ENCODE data around the gene LRIG1. TPM values are rescaled to one million over a fixed set of nuclear protein-coding genes. Genes with fewer than 3 reads are reported as not detected.

The LRIG1 gene
- total RNA-seq, 1 donor: 14.1 TPM

DNA sequence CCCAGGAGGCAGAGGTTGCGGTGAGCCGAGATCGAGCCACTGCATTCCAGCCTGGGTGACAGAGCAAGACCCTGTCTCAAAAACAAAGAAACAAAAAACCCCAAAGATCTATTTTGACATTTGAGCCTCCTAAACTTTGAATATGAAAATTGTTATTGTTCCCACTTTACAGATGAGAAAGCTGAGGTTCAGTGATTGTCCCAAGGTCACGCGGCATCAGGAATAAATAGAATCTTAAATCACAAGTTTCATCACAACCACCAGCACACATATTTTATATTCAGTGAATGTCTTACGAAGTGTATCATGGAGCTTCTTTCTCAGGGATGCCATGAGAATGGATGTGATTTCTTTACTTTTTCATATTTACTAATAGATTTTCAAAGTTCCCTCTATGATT lies 5.3 kb upstream of the LRIG1 start:
- Histone ChIP-seq H4K20me1 (ENCODE audit: insufficient read depth, low read length) (no peaks in the 10 kb centered on the region), H3K27ac (ENCODE audit: low read depth, low read length) (no peak overlapping the region), H2AFZ (ENCODE audit: low read length) (no peak overlapping the region), H3K36me3 (ENCODE audit: insufficient read depth, low read length) (no peaks in the 10 kb centered on the region), H3K9me3 (ENCODE audit: low read depth, low read length) (no peaks in the 10 kb centered on the region), H3K4me3 (ENCODE audit: insufficient read depth, low read length) (no peak overlapping the region), H3K4me1 (ENCODE audit: insufficient read depth, low read length) (no peaks in the 10 kb centered on the region), H3K4me2 (ENCODE audit: insufficient read depth, low read length) (no peak overlapping the region), H3K27me3 (ENCODE audit: insufficient read depth, low read length) (peaks cover 41% of the 10 kb centered on the region), H3K79me2 (ENCODE audit: insufficient read depth, low read length) (no peaks in the 10 kb centered on the region)
- no peak for DNase-seq (ENCODE audit: insufficient read length, low spot score, missing footprints)
- TF ChIP-seq, protein P1, sequence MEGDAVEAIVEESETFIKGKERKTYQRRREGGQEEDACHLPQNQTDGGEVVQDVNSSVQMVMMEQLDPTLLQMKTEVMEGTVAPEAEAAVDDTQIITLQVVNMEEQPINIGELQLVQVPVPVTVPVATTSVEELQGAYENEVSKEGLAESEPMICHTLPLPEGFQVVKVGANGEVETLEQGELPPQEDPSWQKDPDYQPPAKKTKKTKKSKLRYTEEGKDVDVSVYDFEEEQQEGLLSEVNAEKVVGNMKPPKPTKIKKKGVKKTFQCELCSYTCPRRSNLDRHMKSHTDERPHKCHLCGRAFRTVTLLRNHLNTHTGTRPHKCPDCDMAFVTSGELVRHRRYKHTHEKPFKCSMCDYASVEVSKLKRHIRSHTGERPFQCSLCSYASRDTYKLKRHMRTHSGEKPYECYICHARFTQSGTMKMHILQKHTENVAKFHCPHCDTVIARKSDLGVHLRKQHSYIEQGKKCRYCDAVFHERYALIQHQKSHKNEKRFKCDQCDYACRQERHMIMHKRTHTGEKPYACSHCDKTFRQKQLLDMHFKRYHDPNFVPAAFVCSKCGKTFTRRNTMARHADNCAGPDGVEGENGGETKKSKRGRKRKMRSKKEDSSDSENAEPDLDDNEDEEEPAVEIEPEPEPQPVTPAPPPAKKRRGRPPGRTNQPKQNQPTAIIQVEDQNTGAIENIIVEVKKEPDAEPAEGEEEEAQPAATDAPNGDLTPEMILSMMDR (IDR thresholded peaks at IDR 0.05; ENCODE audit: extremely low read depth, low read depth, low read length): no peak

DNA sequence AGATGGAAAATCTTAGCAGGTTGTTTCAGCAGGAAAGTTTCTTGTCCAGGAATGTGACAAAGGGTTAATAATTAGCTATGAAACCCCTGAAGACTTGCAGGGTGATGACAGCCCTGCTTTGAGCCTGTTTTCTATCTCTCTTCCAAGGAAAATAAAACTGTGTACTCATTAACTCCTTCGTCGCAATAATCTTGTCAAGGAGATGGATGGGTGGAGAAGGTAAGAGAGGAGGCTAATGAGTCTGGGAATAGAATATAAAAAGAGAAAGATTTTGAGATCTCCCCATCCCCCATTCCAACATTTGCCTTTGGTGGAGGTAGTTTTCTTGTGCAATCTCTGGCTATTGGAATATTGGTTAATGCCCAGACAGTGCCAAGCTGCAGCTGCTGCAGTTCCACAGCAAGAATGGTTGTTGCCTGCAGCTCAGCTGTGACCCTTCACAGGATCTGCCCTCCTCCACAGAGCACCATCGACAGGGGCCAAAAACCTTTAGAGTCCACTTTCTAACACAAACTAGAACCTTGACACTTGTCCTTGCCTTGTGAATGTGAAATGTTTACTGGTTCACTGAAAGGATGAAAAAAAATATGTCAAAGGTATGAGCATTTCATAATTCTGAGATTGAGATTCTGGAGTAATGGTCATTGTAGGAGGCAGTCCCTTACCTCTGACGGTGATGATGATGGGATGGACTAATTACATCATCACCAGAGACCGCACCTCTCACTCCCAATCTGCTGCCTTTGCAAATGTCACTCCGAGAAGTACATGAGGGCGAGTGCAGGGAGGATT lies 4.2 kb upstream of the LRIG1 start:
- TF ChIP-seq, protein P1 (IDR thresholded peaks at IDR 0.05; ENCODE audit: extremely low read depth, low read depth, low read length): no peak
- Histone ChIP-seq H3K4me2 (ENCODE audit: insufficient read depth, low read length) (no peak overlapping the region), H3K36me3 (ENCODE audit: insufficient read depth, low read length) (no peaks in the 10 kb centered on the region), H4K20me1 (ENCODE audit: insufficient read depth, low read length) (no peaks in the 10 kb centered on the region), H3K27me3 (ENCODE audit: insufficient read depth, low read length) (peaks cover 35% of the 10 kb centered on the region), H3K9me3 (ENCODE audit: low read depth, low read length) (no peaks in the 10 kb centered on the region), H3K27ac (ENCODE audit: low read depth, low read length) (no peak overlapping the region), H3K79me2 (ENCODE audit: insufficient read depth, low read length) (no peaks in the 10 kb centered on the region), H2AFZ (ENCODE audit: low read length) (no peak overlapping the region), H3K4me3 (ENCODE audit: insufficient read depth, low read length) (no peak overlapping the region), H3K4me1 (ENCODE audit: insufficient read depth, low read length) (no peaks in the 10 kb centered on the region)
- DNase-seq (ENCODE audit: insufficient read length, low spot score, missing footprints): no peak

DNA sequence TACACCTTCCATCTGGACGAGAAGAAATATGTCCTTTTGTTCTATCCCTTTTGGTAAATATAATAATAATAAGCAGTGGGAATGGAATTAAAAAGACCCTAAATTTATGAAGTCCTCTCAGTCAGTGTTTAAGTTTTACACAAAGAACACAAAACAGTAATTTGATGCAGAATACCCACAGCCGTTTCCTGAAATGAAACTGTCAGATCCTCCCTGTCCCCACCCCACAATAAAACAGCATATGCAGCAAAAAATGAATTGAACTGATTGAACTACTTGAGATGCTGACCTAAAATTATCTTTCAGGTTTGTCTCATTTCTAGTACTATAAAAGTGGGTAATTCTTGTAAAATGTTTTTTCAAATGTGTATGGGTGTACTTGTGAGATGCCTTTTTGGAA lies 2.2 kb upstream of the LRIG1 start:
- Histone ChIP-seq H3K36me3 (ENCODE audit: insufficient read depth, low read length) (no peaks in the 10 kb centered on the region), H2AFZ (ENCODE audit: low read length) (no peak overlapping the region), H3K9me3 (ENCODE audit: low read depth, low read length) (no peaks in the 10 kb centered on the region), H4K20me1 (ENCODE audit: insufficient read depth, low read length) (no peaks in the 10 kb centered on the region), H3K4me2 (ENCODE audit: insufficient read depth, low read length) (no peak overlapping the region), H3K4me1 (ENCODE audit: insufficient read depth, low read length) (peaks cover 5% of the 10 kb centered on the region), H3K4me3 (ENCODE audit: insufficient read depth, low read length) (no peak overlapping the region), H3K27me3 (ENCODE audit: insufficient read depth, low read length) (peaks cover 34% of the 10 kb centered on the region), H3K79me2 (ENCODE audit: insufficient read depth, low read length) (no peaks in the 10 kb centered on the region), H3K27ac (ENCODE audit: low read depth, low read length) (no peak overlapping the region)
- TF ChIP-seq, protein P1 (IDR thresholded peaks at IDR 0.05; ENCODE audit: extremely low read depth, low read depth, low read length): no peak
- no peak for DNase-seq (ENCODE audit: insufficient read length, low spot score, missing footprints)

GRCh38 chr3:66502245-66502874 lies 1.5 kb upstream of the LRIG1 start:
- no peak for DNase-seq (ENCODE audit: insufficient read length, low spot score, missing footprints)
- Histone ChIP-seq H3K79me2 (ENCODE audit: insufficient read depth, low read length) (no peaks in the 10 kb centered on the region), H3K36me3 (ENCODE audit: insufficient read depth, low read length) (no peaks in the 10 kb centered on the region), H3K4me3 (ENCODE audit: insufficient read depth, low read length) (no peak overlapping the region), H3K9me3 (ENCODE audit: low read depth, low read length) (no peaks in the 10 kb centered on the region), H2AFZ (ENCODE audit: low read length) (no peak overlapping the region), H3K4me1 (ENCODE audit: insufficient read depth, low read length) (peaks cover 5% of the 10 kb centered on the region), H3K27ac (ENCODE audit: low read depth, low read length) (no peak overlapping the region), H3K27me3 (ENCODE audit: insufficient read depth, low read length) (peaks cover 33% of the 10 kb centered on the region), H3K4me2 (ENCODE audit: insufficient read depth, low read length) (no peak overlapping the region), H4K20me1 (ENCODE audit: insufficient read depth, low read length) (no peaks in the 10 kb centered on the region)
- TF ChIP-seq, protein P1 (IDR thresholded peaks at IDR 0.05; ENCODE audit: extremely low read depth, low read depth, low read length): no peak

All from osteoblast (primary cell).